HEK293T (cell line): ENCODE results near the gene SIRPD.

ENCODE experiments used
- CTCF ChIA-PET: fragments of 350-600 bp; formaldehyde crosslinking; extraction: SDS; loops from one replicate; lab custom pipeline; 2021; ENCODE audit warnings: antibody characterized with exemption, inconsistent platforms; lab: Yijun Ruan, JAX
- POLR2A ChIA-PET: fragments of 350-600 bp; formaldehyde crosslinking; extraction: SDS; loops from one replicate; lab custom pipeline; 2020; ENCODE audit warnings: antibody characterized with exemption, inconsistent platforms; lab: Yijun Ruan, JAX
- DNase-seq: peaks from one replicate; pipeline ENCODE4 v3.0.0; 2012; ENCODE audit warnings: mixed read lengths; ENCODE audit errors: extremely low spot score
- ARNT ChIP-seq: fragments of 450-650 bp; IDR thresholded peaks from 2 replicates; pipeline ENCODE4 v1.6.1; 2017; ENCODE audit warnings: mild to moderate bottlenecking
- BHLHE40 ChIP-seq: fragments of 450-650 bp; IDR thresholded peaks from 2 replicates; pipeline ENCODE4 v1.6.1; 2016; ENCODE audit warnings: mild to moderate bottlenecking, moderate library complexity, borderline replicate concordance
- CTBP1 ChIP-seq: fragments of 450-650 bp; IDR thresholded peaks from 2 replicates; pipeline ENCODE4 v1.6.1; 2016; ENCODE audit warnings: borderline replicate concordance
- ELF4 ChIP-seq: fragments of 450-650 bp; IDR thresholded peaks from 2 replicates; pipeline ENCODE4 v1.6.1; 2017; ENCODE audit warnings: antibody characterized with exemption
- FOXA1 ChIP-seq: fragments of 450-650 bp; IDR thresholded peaks from 2 replicates; pipeline ENCODE4 v1.6.1; 2016; ENCODE audit warnings: mild to moderate bottlenecking
- FOXK2 ChIP-seq: fragments of 450-650 bp; IDR thresholded peaks from 2 replicates; pipeline ENCODE4 v1.6.1; 2016; ENCODE audit warnings: mild to moderate bottlenecking
- FOXM1 ChIP-seq: fragments of 450-650 bp; IDR thresholded peaks from 2 replicates; pipeline ENCODE4 v1.6.1; 2017; ENCODE audit warnings: mild to moderate bottlenecking, borderline replicate concordance
- HDGF ChIP-seq: fragments of 450-650 bp; IDR thresholded peaks from 2 replicates; pipeline ENCODE4 v1.6.1; 2017; ENCODE audit warnings: antibody characterized with exemption, borderline replicate concordance
- L3MBTL2 ChIP-seq: fragments of 450-650 bp; conservative IDR thresholded peaks from 2 replicates; pipeline ENCODE4 v1.6.1; 2016; ENCODE audit warnings: mild to moderate bottlenecking
- LEF1 ChIP-seq: fragments of 450-650 bp; IDR thresholded peaks from 2 replicates; pipeline ENCODE4 v1.6.1; 2017; ENCODE audit warnings: mild to moderate bottlenecking, borderline replicate concordance
- NFRKB ChIP-seq: fragments of 450-650 bp; IDR thresholded peaks from 2 replicates; pipeline ENCODE4 v1.6.1; 2016; ENCODE audit warnings: mild to moderate bottlenecking, moderate library complexity
- SP1 ChIP-seq: fragments of 450-650 bp; IDR thresholded peaks from 2 replicates; pipeline ENCODE4 v1.6.1; 2017
- SUZ12 ChIP-seq: fragments of 450-650 bp; IDR thresholded peaks from 2 replicates; pipeline ENCODE4 v1.6.1; 2016; ENCODE audit warnings: mild to moderate bottlenecking
- TARDBP ChIP-seq: fragments of 450-650 bp; IDR thresholded peaks from 2 replicates; pipeline ENCODE4 v1.6.1; 2016
- ZNF384 ChIP-seq: fragments of 450-650 bp; IDR thresholded peaks from 2 replicates; pipeline ENCODE4 v1.6.1; 2016
- TF ChIP-seq, protein P1 (sequence below): fragments of 450-650 bp; IDR thresholded peaks from 2 replicates; pipeline ENCODE4 v1.6.1; 2016

Gene SIRPD

DNA sequence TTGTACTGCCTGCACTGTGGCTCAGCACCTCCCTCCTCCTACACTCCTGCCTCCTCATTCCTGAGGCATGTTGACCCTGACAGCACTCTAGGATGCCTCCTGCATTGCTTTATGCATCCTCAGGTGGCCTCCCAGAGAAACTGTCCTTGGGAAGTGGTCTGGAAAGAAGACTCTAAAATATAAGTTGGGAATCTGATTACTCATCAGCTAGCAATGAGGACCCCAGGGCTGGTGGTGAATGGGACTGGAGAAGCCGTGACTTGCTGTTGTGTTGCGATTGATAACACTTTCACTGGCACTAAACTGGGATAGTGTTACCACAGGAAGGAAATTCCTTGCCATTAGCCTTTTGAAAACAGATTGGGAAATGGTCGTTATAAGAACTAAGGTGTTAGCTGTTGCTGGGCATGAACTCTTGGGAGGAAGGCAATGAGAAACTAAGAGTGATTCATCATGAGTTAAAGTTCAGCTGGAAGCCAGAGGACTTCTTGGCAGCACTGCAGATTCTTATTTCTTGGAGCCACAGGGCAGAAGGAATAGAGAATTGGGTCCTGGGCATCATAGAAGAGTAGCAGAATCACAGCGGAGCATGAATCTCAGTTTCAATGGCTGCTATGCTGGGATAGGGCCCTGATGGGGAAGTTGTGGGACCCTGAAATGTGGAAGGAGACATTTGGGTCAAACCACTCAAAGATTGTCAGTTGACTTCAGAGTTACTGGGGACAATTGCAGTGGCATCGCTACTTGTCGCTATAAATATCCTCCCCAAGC is 10.1 kb upstream of the SIRPD start:
- POLR2A ChIA-PET: no interaction called here
- CTCF ChIA-PET: no interaction called here
- TF ChIP-seq L3MBTL2: no peak
- no peak for TF ChIP-seq TARDBP
- no peak for TF ChIP-seq ELF4
- TF ChIP-seq CTBP1: no peak
- no peak for TF ChIP-seq FOXK2
- no peak for TF ChIP-seq SUZ12
- TF ChIP-seq HDGF: no peak
- no peak for TF ChIP-seq BHLHE40
- no peak for TF ChIP-seq FOXA1
- TF ChIP-seq, protein P1, sequence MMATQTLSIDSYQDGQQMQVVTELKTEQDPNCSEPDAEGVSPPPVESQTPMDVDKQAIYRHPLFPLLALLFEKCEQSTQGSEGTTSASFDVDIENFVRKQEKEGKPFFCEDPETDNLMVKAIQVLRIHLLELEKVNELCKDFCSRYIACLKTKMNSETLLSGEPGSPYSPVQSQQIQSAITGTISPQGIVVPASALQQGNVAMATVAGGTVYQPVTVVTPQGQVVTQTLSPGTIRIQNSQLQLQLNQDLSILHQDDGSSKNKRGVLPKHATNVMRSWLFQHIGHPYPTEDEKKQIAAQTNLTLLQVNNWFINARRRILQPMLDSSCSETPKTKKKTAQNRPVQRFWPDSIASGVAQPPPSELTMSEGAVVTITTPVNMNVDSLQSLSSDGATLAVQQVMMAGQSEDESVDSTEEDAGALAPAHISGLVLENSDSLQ: no peak
- DNase-seq: no peak

GRCh38 chr20:1566701-1567100 is 9.2 kb upstream of the SIRPD start:
- CTCF ChIA-PET: no interaction called here
- no peak for DNase-seq
- POLR2A ChIA-PET: no interaction called here
- no peak for TF ChIP-seq CTBP1
- TF ChIP-seq SUZ12: no peak

DNA sequence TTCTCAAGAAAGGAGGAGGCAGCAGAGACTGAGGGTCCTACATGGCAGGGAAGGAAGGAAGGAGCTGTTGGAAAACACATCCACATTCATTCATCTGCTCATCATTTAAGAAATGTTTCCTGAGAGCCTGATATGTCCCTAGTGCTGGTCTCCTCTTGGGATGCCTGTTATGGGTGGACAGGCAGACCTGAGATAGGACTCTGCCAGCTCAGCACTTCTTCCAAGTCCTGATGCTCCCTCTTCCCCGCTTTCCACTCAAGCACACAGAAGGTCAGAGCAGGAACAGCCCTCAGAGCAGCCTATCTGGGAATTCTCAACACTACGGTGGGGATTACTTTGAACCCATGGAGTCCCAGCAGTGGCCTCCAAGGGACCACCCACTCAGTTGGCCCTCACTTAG is 8.0 kb upstream of the SIRPD start:
- no peak for TF ChIP-seq FOXK2
- no peak for TF ChIP-seq SUZ12
- no peak for TF ChIP-seq NFRKB
- TF ChIP-seq FOXM1: no peak
- no peak for TF ChIP-seq ELF4
- TF ChIP-seq ARNT: no peak
- no peak for TF ChIP-seq HDGF
- TF ChIP-seq L3MBTL2: no peak
- TF ChIP-seq LEF1: no peak
- TF ChIP-seq ZNF384: no peak
- no peak for TF ChIP-seq TARDBP
- no peak for TF ChIP-seq SP1
- no peak for TF ChIP-seq CTBP1
- no peak for TF ChIP-seq BHLHE40
- no peak for TF ChIP-seq FOXA1
- DNase-seq: no peak
- ChIA-PET CTCF (no interaction called here), POLR2A (no interaction called here)

DNA sequence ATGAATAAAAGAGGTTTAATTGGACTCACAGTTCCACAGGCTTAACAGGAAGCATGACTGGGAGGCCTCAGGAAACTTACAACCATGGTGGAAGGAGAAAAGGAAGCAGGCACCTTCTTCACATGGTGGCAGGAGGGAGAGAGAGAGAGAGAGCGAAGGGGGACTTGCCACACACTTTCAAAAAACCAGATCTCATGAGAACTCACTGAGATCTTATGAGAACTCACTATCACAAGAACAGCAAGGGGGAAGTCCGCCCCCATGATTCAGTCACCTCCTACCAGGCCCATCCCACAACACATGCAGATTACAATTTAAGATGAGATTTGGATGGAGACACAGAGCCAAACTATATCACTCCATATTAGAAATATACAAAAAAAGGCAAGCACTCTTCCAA is 6.1 kb upstream of the SIRPD start:
- POLR2A ChIA-PET: no interaction called here
- no peak for DNase-seq
- no peak for TF ChIP-seq LEF1
- TF ChIP-seq FOXA1: no peak
- TF ChIP-seq FOXM1: no peak
- TF ChIP-seq SP1: no peak
- CTCF ChIA-PET: no interaction called here

- CTCF ChIA-PET: no interaction called here
- TF ChIP-seq FOXM1: no peak
- no peak for TF ChIP-seq ELF4
- no peak for TF ChIP-seq FOXA1
- TF ChIP-seq BHLHE40: no peak
- no peak for TF ChIP-seq FOXK2
- no peak for TF ChIP-seq CTBP1
- POLR2A ChIA-PET: no interaction called here
- no peak for DNase-seq
Observed at GRCh38 chr20:1562622-1563021, 5.1 kb upstream of the SIRPD start.

DNA sequence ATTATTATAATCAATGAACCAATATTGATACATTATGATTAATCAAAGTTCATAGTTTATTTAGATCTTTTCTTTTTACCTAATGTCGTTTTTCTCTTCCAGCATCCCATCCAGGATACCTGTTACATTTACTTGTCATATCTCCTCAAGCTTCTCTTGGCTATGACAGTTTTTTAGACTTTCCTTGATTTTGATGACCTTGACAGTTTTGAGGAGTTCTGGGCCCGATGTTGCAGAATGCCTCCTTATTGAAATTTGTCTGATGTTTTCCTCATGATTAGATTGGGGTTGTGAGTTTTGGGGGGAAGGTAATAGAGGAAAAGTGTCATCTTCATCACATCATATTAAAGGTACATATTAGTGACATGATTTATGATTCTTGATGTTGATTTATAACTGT is 3.8 kb upstream of the SIRPD start:
- DNase-seq: no peak
- no peak for TF ChIP-seq ARNT
- TF ChIP-seq, protein P1: 0 out of 2 replicates have a peak, but pooled peaks have one; percentile 8
- CTCF ChIA-PET: interaction anchor here (0.8 kb wide), 1 partner anchor 57 kb away, joined by 3 read pairs; no protein-coding TSS in a partner anchor
- POLR2A ChIA-PET: no interaction called here

DNA sequence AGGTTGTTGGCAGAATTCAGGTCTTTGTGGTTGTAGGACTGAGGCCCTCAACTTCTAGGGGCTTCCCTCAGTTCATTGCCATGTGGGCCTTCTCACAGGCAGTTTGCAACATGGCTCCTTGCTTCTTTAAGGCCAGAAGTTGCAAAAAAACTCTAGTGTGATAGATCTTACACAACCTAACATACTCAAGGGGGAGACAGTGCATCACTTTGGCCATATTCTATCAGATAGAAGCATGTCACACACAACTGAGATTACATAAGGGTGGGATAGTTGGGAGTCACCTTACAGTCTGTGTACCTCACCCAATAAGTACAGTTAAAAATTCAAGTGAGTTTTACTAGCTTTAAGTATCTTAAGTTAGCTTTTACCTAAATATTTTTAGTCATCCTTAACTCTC is 1.6 kb downstream of the SIRPD start:
- ChIA-PET POLR2A (no interaction called here), CTCF (no interaction called here)
- no peak for TF ChIP-seq FOXM1
- no peak for TF ChIP-seq ZNF384
- TF ChIP-seq SUZ12: no peak
- no peak for DNase-seq

- POLR2A ChIA-PET: no interaction called here
- CTCF ChIA-PET: no interaction called here
Observed at GRCh38 chr20:1539816-1540419, 17.6 kb downstream of the SIRPD start.

More at GRCh38 chr20:1539816-1540419, 17.6 kb downstream of the SIRPD start:
- TF ChIP-seq L3MBTL2: no peak
- no peak for TF ChIP-seq LEF1
- no peak for TF ChIP-seq HDGF
- no peak for TF ChIP-seq SUZ12
- no peak for TF ChIP-seq ZNF384
- TF ChIP-seq TARDBP: no peak
- no peak for TF ChIP-seq FOXA1
- TF ChIP-seq CTBP1: no peak
- DNase-seq: no peak
